HG02943 (cell line): Measurements from ENCODE around the gene FXYD4.
"Not testable (repeated sequence)": the region's sequence is repeated elsewhere in the genome, so short reads cannot be mapped to it uniquely, and the experiment has no call there.

Source experiments
- ATAC-seq: cut with Tn5 transposase; IDR thresholded peaks from one replicate; pipeline ENCODE4 v1.9.1; 2021; ENCODE audit warnings: mild to moderate bottlenecking, low read depth, moderate library complexity; ENCODE audit not compliant: unreplicated experiment

Gene FXYD4

GRCh38 chr10:43371418-43371817, at the start of gene FXYD4:
FXYD4 (plus strand) TSS chr10:43371636; CDS start chr10:43373747, 2,111 bp downstream.
- ATAC-seq: no peak

GRCh38 chr10:43322331-43322730, 49.1 kb upstream of the FXYD4 start:
- no peak for ATAC-seq

GRCh38 chr10:43322769-43323168, 48.7 kb upstream of the FXYD4 start:
- no peak for ATAC-seq

- no peak for ATAC-seq
Measured at GRCh38 chr10:43323245-43323644, 48.2 kb upstream of the FXYD4 start.

GRCh38 chr10:43324876-43325275, 46.6 kb upstream of the FXYD4 start:
- ATAC-seq: no peak

GRCh38 chr10:43327171-43327570, 44.3 kb upstream of the FXYD4 start:
- no peak for ATAC-seq

GRCh38 chr10:43327986-43328385, 43.5 kb upstream of the FXYD4 start:
- ATAC-seq: no peak

GRCh38 chr10:43328810-43329209, 42.6 kb upstream of the FXYD4 start:
- ATAC-seq: not testable (repeated sequence)

GRCh38 chr10:43329246-43329885, 42.1 kb upstream of the FXYD4 start:
- ATAC-seq: not testable (repeated sequence)

- not testable (repeated sequence) for ATAC-seq
Measured at GRCh38 chr10:43330049-43330823, 41.2 kb upstream of the FXYD4 start.

- not testable (repeated sequence) for ATAC-seq
Measured at GRCh38 chr10:43330824-43331127, 40.7 kb upstream of the FXYD4 start.

GRCh38 chr10:43333653-43334052, 37.8 kb upstream of the FXYD4 start:
- ATAC-seq: no peak

- ATAC-seq: no peak
Measured at GRCh38 chr10:43336061-43336460, 35.4 kb upstream of the FXYD4 start.

GRCh38 chr10:43336641-43337318, 34.7 kb upstream of the FXYD4 start:
- no peak for ATAC-seq

GRCh38 chr10:43337536-43337935, 33.9 kb upstream of the FXYD4 start:
- ATAC-seq: not testable (repeated sequence)

- ATAC-seq: no peak
Measured at GRCh38 chr10:43338117-43338516, 33.3 kb upstream of the FXYD4 start.

GRCh38 chr10:43339136-43339535, 32.3 kb upstream of the FXYD4 start:
- ATAC-seq: no peak

- no peak for ATAC-seq
Measured at GRCh38 chr10:43340101-43340500, 31.3 kb upstream of the FXYD4 start.

- no peak for ATAC-seq
Measured at GRCh38 chr10:43340619-43341018, 30.8 kb upstream of the FXYD4 start.

GRCh38 chr10:43341450-43341849, 30.0 kb upstream of the FXYD4 start:
- ATAC-seq: no peak

GRCh38 chr10:43342279-43343125, 28.9 kb upstream of the FXYD4 start:
- no peak for ATAC-seq
